ENCODE data around the gene ZNF432. TPM values are rescaled to one million over a fixed set of nuclear protein-coding genes. Genes with fewer than 3 reads are reported as not detected.

The ZNF432 gene
- total and polyA plus RNA-seq, 2 of the 13 experiments (the other 11 are each of a cell fraction or from before 2014, with no cell fraction given) = 4.1 to 8.7 TPM

GRCh38 chr19:51986309-51987291 is 62.0 kb downstream of the ZNF432 start, which contains the start of gene ZNF350 (continued):
- TF ChIP-seq ZNF280D (CRISPR knock-in tag; IDR thresholded peaks at IDR 0.05) (peak; percentile 82), NPAS2 (CRISPR knock-in tag; IDR thresholded peaks at IDR 0.05; ENCODE audit: borderline replicate concordance) (no peak), ZNF607 (CRISPR knock-in tag; IDR thresholded peaks at IDR 0.05; ENCODE audit: borderline replicate concordance) (peak; percentile 59; the same call in 1 of the 2 replicates), PBX3 (CRISPR knock-in tag; IDR thresholded peaks at IDR 0.05; ENCODE audit: borderline replicate concordance) (no peak), ZNF597 (CRISPR knock-in tag; IDR thresholded peaks at IDR 0.05) (no peak), TERF1 (CRISPR knock-in tag; IDR thresholded peaks at IDR 0.05) (no peak), LRRFIP1 (CRISPR knock-in tag; conservative IDR thresholded peaks at IDR 0.05) (no peak), YEATS2 (CRISPR knock-in tag; IDR thresholded peaks at IDR 0.05; ENCODE audit: borderline replicate concordance) (peak; percentile 97), ATF7 (IDR thresholded peaks at IDR 0.05) (no peak), ATF7 (CRISPR knock-in tag; IDR thresholded peaks at IDR 0.05) (no peak), PRMT3 (CRISPR knock-in tag; IDR thresholded peaks at IDR 0.05; ENCODE audit: borderline replicate concordance, low read depth) (no peak), ZNF232 (CRISPR knock-in tag; IDR thresholded peaks at IDR 0.05; ENCODE audit: borderline replicate concordance) (0 out of 2 replicates have a peak, but pooled peaks have one; percentile 68), MAZ (IDR thresholded peaks at IDR 0.05; ENCODE audit: borderline replicate concordance, low read depth, low read length) (no peak), MAZ (CRISPR knock-in tag; IDR thresholded peaks at IDR 0.05; ENCODE audit: low read depth) (no peak), KLF11 (CRISPR knock-in tag; IDR thresholded peaks at IDR 0.05) (peak; percentile 62; the same call in 1 of the 2 replicates), ZNF446 (CRISPR knock-in tag; IDR thresholded peaks at IDR 0.05) (0 out of 2 replicates have a peak, but pooled peaks have one; percentile 28), ZNF605 (CRISPR knock-in tag; IDR thresholded peaks at IDR 0.05) (no peak), RBAK (CRISPR knock-in tag; IDR thresholded peaks at IDR 0.05) (no peak)
